LoVo (cell line): Measurements from ENCODE around the gene GBGT1.
"Not testable (repeated sequence)": the region's sequence is repeated elsewhere in the genome, so short reads cannot be mapped to it uniquely, and the experiment has no call there.

Source experiments
- DNase-seq: peaks from one replicate; pipeline ENCODE4 v3.0.0-alpha.2; 2016; ENCODE audit warnings: low spot score

GBGT1 gene

GRCh38 chr9:133163504-133164172 lies at the start of gene GBGT1:
Gene GBGT1, minus strand, starts transcription at chr9:133163914. Its CDS starts 1,502 bp downstream, at chr9:133162412.
- DNase-seq: no peak

- no peak for DNase-seq
Measured at GRCh38 chr9:133210609-133211008, 46.9 kb upstream of the GBGT1 start.

GRCh38 chr9:133210202-133210532 lies 46.5 kb upstream of the GBGT1 start:
- no peak for DNase-seq

- DNase-seq: not testable (repeated sequence)
Measured at GRCh38 chr9:133209327-133210201, 45.9 kb upstream of the GBGT1 start.

GRCh38 chr9:133208880-133209300 lies 45.2 kb upstream of the GBGT1 start, which contains the start of gene OBP2B:
Gene OBP2B, minus strand, starts transcription at chr9:133209250. Its CDS starts 51 bp downstream, at chr9:133209199.
- DNase-seq: not testable (repeated sequence)

- DNase-seq: not testable (repeated sequence)
Measured at GRCh38 chr9:133208171-133208879, 44.6 kb upstream of the GBGT1 start.

- no peak for DNase-seq
Measured at GRCh38 chr9:133207540-133208170, 43.9 kb upstream of the GBGT1 start.

- DNase-seq: no peak
Measured at GRCh38 chr9:133207021-133207531, 43.4 kb upstream of the GBGT1 start.

GRCh38 chr9:133205996-133206931 lies 42.5 kb upstream of the GBGT1 start:
- DNase-seq: no peak

GRCh38 chr9:133205481-133205887 lies 41.8 kb upstream of the GBGT1 start:
- DNase-seq: not testable (repeated sequence)

- no peak for DNase-seq
Measured at GRCh38 chr9:133204993-133205336, 41.3 kb upstream of the GBGT1 start.

- DNase-seq: no peak
Measured at GRCh38 chr9:133204335-133204992, 40.8 kb upstream of the GBGT1 start.

- DNase-seq: no peak
Measured at GRCh38 chr9:133203506-133204075, 39.9 kb upstream of the GBGT1 start.

GRCh38 chr9:133202688-133203453 lies 39.2 kb upstream of the GBGT1 start:
- DNase-seq: no peak

GRCh38 chr9:133202145-133202513 lies 38.4 kb upstream of the GBGT1 start:
- DNase-seq: no peak

GRCh38 chr9:133201424-133202144 lies 37.9 kb upstream of the GBGT1 start:
- peak; percentile 14 for DNase-seq

GRCh38 chr9:133200631-133201030 lies 36.9 kb upstream of the GBGT1 start:
- no peak for DNase-seq

GRCh38 chr9:133199648-133200321 lies 36.1 kb upstream of the GBGT1 start:
- no peak for DNase-seq
